SK-N-MC (cell line): ENCODE data around the gene AK2.

ENCODE experiments used
- DNase-seq: peaks from one replicate; pipeline ENCODE4 v3.0.0-alpha.2; 2011; ENCODE audit warnings: low read depth, low spot score
- H3K27ac ChIP-seq: fragments of 200-600 bp; sonication (generic); 2 replicates; pipeline ENCODE4 v1.5.1; 2016; ENCODE audit warnings: mixed run types
- H3K36me3 ChIP-seq: fragments of 200-600 bp; sonication (generic); 2 replicates; pipeline ENCODE4 v1.6.1; 2017; ENCODE audit warnings: antibody characterized with exemption, low read length, mixed read lengths; ENCODE audit not compliant: insufficient read depth
- H3K4me3 ChIP-seq: fragments of 200-600 bp; sonication (generic); 2 replicates; pipeline ENCODE4 v1.5.1; 2016
- H3K9ac ChIP-seq: fragments of 200-600 bp; sonication (generic); 2 replicates; pipeline ENCODE4 v1.8.0; 2017; ENCODE audit warnings: mixed run types, mixed read lengths; ENCODE audit not compliant: insufficient read length
- H3K9me3 ChIP-seq: fragments of 200-600 bp; sonication (generic); 2 replicates; pipeline ENCODE4 v1.6.1; 2017; ENCODE audit warnings: low read depth, mild to moderate bottlenecking, antibody characterized with exemption, low read length, moderate library complexity, mixed read lengths
- EZH2 ChIP-seq: fragments of 200-600 bp; sonication (generic); IDR thresholded peaks from one replicate; pipeline ENCODE4 v1.6.1; 2017; ENCODE audit warnings: antibody characterized with exemption
- FOXP2 ChIP-seq: optimal IDR thresholded peaks from 2 replicates; pipeline ENCODE3; 2011; ENCODE audit warnings: mild to moderate bottlenecking, moderate library complexity; ENCODE audit not compliant: insufficient read depth; ENCODE audit errors: extremely low read length, control extremely low read depth
- POLR2AphosphoS5 ChIP-seq: IDR thresholded peaks from 2 replicates; pipeline ENCODE4 v1.6.1; 2012; ENCODE audit warnings: mild to moderate bottlenecking, low read depth, low read length, borderline replicate concordance

The AK2 gene

GRCh38 chr1:33022650-33023200 is 14.0 kb downstream of the AK2 start:
- H3K27ac ChIP-seq: no peak overlapping the region
- no peaks in the 10 kb centered on the region for H3K9me3 ChIP-seq
- peaks cover 73% of the 10 kb centered on the region for H3K36me3 ChIP-seq
- TF ChIP-seq POLR2AphosphoS5 (no peak), EZH2 (no peak), FOXP2 (no peak)
- no peak overlapping the region for H3K4me3 ChIP-seq
- H3K9ac ChIP-seq: no peak overlapping the region
- DNase-seq: no peak

- H3K36me3 ChIP-seq: peaks cover 81% of the 10 kb centered on the region
- no peak overlapping the region for H3K27ac ChIP-seq
- no peak for DNase-seq
- no peak overlapping the region for H3K9ac ChIP-seq
- TF ChIP-seq EZH2 (no peak), FOXP2 (no peak), POLR2AphosphoS5 (no peak)
- no peaks in the 10 kb centered on the region for H3K9me3 ChIP-seq
- H3K4me3 ChIP-seq: no peak overlapping the region
Observed at GRCh38 chr1:33021567-33022431, 14.9 kb downstream of the AK2 start.

GRCh38 chr1:33018112-33018511 is 18.6 kb downstream of the AK2 start:
- no peak overlapping the region for H3K9ac ChIP-seq
- TF ChIP-seq POLR2AphosphoS5: no peak
- TF ChIP-seq EZH2: no peak
- TF ChIP-seq FOXP2: no peak
- peaks cover 84% of the 10 kb centered on the region for H3K36me3 ChIP-seq
- no peak overlapping the region for H3K27ac ChIP-seq
- H3K9me3 ChIP-seq: no peaks in the 10 kb centered on the region
- no peak for DNase-seq
- H3K4me3 ChIP-seq: no peak overlapping the region

- Histone ChIP-seq H3K4me3 (no peak overlapping the region), H3K36me3 (peaks cover 84% of the 10 kb centered on the region), H3K9ac (no peak overlapping the region), H3K9me3 (no peaks in the 10 kb centered on the region), H3K27ac (no peak overlapping the region)
- TF ChIP-seq EZH2 (no peak), FOXP2 (no peak), POLR2AphosphoS5 (no peak)
- no peak for DNase-seq
Observed at GRCh38 chr1:33017175-33017574, 19.5 kb downstream of the AK2 start.

GRCh38 chr1:33015216-33015615 is 21.5 kb downstream of the AK2 start:
- peaks cover 85% of the 10 kb centered on the region for H3K36me3 ChIP-seq
- H3K27ac ChIP-seq: no peak overlapping the region
- no peak for DNase-seq
- H3K4me3 ChIP-seq: no peak overlapping the region
- no peaks in the 10 kb centered on the region for H3K9me3 ChIP-seq
- TF ChIP-seq POLR2AphosphoS5: no peak
- TF ChIP-seq FOXP2: no peak
- no peak for TF ChIP-seq EZH2
- no peak overlapping the region for H3K9ac ChIP-seq

- Histone ChIP-seq H3K36me3 (peaks cover 80% of the 10 kb centered on the region), H3K27ac (no peak overlapping the region), H3K9me3 (no peaks in the 10 kb centered on the region), H3K4me3 (no peak overlapping the region), H3K9ac (no peak overlapping the region)
- no peak for DNase-seq
- TF ChIP-seq POLR2AphosphoS5 (no peak), FOXP2 (no peak), EZH2 (no peak)
Observed at GRCh38 chr1:33014464-33015163, 22.1 kb downstream of the AK2 start.

- Histone ChIP-seq H3K36me3 (peaks cover 80% of the 10 kb centered on the region), H3K9ac (no peak overlapping the region), H3K27ac (no peak overlapping the region), H3K4me3 (no peak overlapping the region), H3K9me3 (no peaks in the 10 kb centered on the region)
- no peak for DNase-seq
- TF ChIP-seq FOXP2 (no peak), POLR2AphosphoS5 (no peak), EZH2 (no peak)
Observed at GRCh38 chr1:33013791-33014190, 22.9 kb downstream of the AK2 start.

GRCh38 chr1:33012165-33012564 is 24.5 kb downstream of the AK2 start:
- no peak for TF ChIP-seq FOXP2
- TF ChIP-seq POLR2AphosphoS5: no peak
- no peak for TF ChIP-seq EZH2
- Histone ChIP-seq H3K9ac (no peak overlapping the region), H3K9me3 (no peaks in the 10 kb centered on the region), H3K36me3 (peaks cover 76% of the 10 kb centered on the region), H3K27ac (no peak overlapping the region), H3K4me3 (no peak overlapping the region)
- DNase-seq: no peak
